OCI-M1 (cell line): ENCODE data around the gene ELAVL2.

Experiments used
- DNase-seq: peaks from one replicate; lab custom pipeline; 2025; lab: John Stamatoyannopoulos, UW

The ELAVL2 gene

GRCh38 chr9:23821375-23822181, 4.5 kb downstream of the ELAVL2 start:
- no peak for DNase-seq

DNA sequence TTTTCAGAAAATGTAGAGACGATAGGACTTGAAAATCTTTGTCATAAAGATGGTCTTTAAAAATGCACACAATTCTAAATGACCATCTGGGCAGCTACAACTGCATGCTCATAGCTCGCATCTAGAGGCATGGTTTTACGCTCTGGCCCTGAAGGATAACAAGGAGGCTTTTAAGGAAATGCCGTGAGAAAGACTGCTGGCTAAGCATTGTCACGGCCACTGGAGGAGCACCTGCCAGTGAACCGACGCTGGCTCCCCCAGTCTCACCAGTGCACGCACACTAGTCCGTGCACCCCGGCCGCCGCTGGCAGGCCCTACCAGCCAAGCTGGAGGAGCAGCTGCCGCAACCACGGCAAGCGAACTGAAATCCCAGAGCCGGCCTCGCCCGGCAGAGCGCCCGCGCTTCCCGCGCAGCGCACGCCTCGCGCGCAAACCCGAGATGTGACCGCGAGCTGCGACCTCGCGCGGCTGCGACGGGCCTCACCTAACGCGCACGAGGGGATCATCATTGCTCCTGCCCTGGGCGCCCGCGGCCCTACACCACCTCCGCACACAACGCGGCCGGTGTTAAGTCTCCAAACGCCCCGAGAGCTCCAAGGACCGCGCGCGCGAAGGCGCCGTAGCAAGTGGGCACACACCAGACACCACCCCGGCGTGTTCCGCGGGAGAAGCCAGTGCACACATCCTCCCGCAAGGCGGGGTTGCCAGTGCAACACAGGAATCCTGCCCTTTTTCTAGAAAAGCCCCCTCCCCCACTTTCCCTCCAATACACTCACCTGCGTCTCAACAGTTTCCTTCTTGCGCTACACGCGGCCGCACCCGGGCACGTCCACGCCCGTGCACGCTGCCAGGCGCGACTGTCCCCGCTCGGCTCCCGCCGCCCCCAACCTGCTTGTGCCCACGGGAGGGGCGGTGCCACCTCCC, 5.3 kb downstream of the ELAVL2 start:
- DNase-seq = no peak

DNA sequence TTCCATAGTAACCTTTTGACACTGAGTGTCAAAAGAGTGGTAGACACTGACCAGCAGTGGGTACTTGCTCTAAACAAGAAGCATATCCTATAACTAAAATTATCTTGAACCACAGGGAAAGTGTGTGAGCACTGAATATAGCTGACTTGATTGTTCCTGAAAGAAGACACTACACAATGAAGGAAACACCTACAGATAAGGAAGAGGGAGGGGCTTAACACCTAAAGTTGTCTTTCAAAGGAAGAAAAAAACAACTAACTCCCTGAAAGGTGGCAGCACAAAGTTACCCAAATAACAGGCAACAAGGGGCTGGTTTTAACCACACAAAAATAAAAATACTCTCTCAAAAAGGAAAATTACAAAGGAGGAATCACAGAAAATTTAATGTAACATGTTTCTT, 6.6 kb downstream of the ELAVL2 start:
- DNase-seq = no peak

- no peak for DNase-seq
Observed at GRCh38 chr9:23814243-23814642, 11.8 kb downstream of the ELAVL2 start.

DNA sequence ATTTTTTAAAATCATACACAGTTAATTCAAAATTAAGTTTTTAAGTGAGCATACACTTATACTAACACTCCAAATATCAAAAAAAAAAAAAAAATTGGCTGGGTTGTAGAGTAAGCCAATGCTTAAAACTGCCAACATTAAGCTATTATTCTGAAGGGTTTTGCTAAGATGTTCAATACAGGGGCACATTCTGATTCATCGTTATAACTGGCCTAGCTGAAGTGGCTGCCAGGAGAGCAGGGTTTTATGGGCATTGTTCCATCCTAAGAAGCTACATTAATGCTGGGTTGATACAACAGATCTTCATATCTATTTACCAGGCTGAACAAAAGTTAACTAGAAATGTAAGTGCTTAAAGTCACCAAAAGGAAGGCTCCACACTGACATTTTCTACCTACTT, 13.4 kb downstream of the ELAVL2 start:
- no peak for DNase-seq

DNA sequence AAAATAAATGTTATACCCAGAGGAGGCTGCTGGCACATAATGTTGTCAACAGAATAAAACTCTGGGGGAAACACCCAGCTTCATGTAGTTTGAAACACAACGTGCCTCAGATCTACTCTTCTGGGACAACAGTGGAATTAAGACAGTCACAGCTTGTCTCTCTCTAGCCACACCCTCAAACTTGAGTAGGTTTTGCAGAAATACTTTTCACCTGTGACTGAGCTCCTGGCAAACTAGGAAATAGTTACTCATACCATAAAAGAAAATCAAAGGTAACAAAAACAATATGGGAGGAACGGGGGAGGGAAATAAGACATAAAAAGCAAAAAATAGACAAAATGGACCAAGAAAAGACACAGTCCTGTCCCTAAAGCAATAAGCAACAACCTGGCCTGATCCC, 14.4 kb downstream of the ELAVL2 start:
- no peak for DNase-seq

DNA sequence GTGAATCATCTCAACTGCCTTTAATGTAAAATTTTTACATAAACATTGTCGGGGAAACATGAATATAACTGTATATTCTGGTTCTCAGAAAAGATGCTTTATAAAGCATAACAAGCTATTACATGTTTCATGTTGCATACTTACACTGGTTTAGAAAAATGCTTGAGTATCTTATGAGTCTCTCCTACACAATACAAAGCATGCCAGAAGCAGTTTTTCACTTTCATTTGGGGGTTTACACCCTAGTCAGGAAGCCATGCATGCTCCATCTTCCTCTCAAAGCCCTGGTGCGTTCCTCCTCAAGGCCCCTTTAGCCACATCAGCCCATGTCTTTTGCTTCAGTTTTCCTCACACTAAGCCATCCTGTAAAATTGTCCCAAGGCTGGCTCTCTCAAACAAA, 22.8 kb downstream of the ELAVL2 start:
- no peak for DNase-seq

GRCh38 chr9:23801523-23801922, 24.5 kb downstream of the ELAVL2 start:
- no peak for DNase-seq

- DNase-seq = no peak
Observed at GRCh38 chr9:23799521-23799920, 26.5 kb downstream of the ELAVL2 start.

- no peak for DNase-seq
Observed at GRCh38 chr9:23798325-23798724, 27.7 kb downstream of the ELAVL2 start.

GRCh38 chr9:23796209-23796608, 29.8 kb downstream of the ELAVL2 start:
- DNase-seq = no peak

DNA sequence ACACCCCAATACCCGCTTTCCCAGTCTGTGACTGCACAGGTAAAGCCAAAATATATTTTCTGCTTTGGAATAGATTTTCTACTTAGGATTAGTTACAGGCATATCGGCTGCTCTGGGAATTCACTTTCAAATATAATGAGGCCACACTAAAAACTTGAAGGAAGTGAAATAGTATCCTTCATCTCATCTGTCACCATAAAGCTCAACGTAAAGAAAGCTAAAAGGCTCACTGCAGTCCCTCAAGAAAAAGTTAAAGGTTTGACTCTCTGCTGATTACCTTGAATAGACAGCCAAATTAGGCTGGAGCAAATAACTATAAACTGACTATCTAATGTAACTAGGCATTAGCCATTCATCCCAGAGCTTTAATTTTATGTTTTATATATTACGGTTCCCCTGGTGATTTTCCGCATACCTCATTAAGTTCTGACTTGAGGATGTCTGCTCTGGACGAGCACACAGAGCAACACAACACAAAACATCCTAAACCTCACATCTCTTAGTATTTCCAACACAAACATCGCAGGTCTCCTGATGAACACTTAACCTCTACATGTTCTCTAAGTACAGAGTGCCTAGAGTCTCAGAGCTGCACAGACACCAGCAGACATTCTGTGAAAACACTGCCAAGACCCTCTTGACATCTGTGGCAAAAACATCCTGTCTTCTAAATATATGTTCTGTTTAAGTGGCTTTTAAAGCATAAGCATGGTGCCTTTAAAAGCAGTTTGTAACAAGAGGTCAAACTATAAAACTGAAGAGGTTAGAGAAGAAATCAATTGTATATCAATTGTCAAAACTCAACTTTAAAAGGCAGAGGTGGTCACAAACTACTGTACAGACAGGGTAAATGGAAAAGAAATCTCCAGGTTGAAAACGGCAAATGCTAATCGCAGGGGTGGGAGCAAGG, 35.4 kb downstream of the ELAVL2 start:
- DNase-seq = no peak

- no peak for DNase-seq
Observed at GRCh38 chr9:23789529-23790254, 36.3 kb downstream of the ELAVL2 start.

- DNase-seq = peak; percentile 58
Observed at GRCh38 chr9:23784962-23785361, 41.1 kb downstream of the ELAVL2 start.

DNA sequence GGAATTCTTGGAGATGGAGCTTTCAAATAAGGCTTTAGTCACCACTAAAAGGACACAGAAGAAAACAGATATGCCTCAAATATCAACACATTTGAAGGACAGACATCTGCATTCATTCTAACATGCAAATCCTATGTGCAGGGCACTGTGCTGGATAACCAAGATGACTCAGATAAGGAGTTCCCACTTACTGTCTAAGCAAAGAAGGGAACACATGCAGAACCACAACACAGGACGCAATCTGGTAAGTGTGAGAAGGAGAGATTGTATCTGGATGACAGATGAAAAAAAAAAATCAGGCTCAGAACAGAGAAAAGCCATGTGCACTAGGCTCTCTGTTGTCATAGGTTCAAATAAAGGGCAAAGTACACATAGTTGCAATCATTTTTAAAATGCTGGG, 42.5 kb downstream of the ELAVL2 start:
- peak; percentile 71 for DNase-seq

GRCh38 chr9:23779220-23779619, 46.8 kb downstream of the ELAVL2 start:
- no peak for DNase-seq

DNA sequence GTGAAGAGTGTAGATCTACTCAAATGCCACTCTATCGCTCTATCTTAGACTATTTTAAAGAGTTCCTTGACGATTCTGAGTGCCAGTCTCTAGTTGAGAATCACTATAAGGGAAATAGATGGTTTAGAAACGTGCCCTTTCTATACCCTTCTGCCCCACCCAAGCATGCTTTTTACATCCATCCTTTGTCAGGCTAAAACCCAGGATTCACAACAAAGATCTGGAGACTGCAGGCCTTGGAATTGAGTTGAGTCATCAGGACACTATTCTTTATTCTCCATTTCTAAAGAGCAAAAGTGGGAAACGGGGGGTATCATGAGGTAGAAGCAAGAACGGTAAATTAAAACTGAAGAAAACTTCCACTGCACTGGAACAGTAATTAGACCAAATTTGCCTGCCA, 48.7 kb downstream of the ELAVL2 start:
- no peak for DNase-seq

DNA sequence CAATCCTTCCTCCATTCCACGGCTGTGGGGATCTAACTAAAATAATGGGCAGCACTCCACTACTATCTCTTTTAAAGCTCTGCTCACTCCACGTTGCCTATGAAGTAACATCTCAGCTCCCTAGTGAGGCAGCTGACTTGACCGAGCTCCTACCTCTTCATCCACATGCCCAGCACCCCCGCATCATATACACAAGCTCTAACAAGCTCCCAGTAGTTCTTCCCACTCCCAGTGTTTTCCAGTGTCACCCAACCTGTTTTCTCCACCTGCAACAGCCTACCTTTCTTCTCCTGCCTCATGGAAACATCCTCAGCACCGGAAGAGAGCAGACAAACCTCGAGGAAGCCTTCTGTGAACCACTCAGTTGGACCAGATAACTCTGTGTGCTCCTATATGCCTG, 50.5 kb downstream of the ELAVL2 start:
- no peak for DNase-seq

DNA sequence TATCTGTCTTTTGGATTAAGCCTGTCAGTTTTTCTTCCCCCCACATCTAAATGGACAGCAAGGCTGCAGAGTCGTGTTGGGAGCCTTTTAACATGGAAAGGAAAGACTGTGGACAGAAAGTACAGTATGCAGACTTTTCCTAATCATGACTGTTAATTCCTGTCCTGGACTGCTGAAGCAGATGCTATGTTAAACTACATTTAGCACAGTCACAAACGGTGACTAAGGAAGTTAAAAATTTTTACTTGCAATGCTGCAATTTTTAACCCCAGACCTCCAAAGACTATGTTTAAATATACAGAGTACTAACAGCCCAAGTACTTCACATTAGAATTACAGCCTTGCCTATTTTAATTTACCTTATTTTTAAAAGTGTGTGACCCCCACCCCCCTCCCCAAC, 51.8 kb downstream of the ELAVL2 start:
- no peak for DNase-seq

DNA sequence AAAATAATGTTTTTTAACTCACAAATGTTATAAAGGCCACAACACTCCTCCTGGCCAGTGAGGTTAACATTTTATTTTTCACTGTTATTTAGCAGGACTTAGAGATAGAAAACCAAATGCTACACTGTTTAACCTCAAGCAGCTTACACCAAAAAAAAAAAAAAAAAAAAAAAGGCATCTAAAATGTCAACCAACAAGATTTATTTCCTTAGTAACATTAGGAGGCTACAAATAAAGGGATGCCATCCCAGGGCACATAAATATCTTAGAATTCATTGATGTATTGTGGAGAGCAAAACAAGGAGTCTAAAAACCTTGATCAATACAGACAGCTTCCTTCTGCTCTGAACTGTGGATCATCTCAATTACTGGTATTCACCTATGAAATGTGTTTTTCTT, 53.7 kb downstream of the ELAVL2 start:
- no peak for DNase-seq

GRCh38 chr9:23771746-23772384, 54.2 kb downstream of the ELAVL2 start:
- no peak for DNase-seq
